H9 (cell line): Measurements from ENCODE around the gene RCOR3. TPM values are rescaled to one million over a fixed set of nuclear protein-coding genes. Genes with fewer than 3 reads are reported as not detected.

Source experiments
- DNase-seq: peaks from one replicate; pipeline ENCODE4 v3.0.0-alpha.2; 2017
- H2AFZ ChIP-seq: one replicate; pipeline ENCODE4 v1.6.1; 2013; ENCODE audit warnings: mild to moderate bottlenecking, low read length, control low read depth, moderate library complexity
- H2AK5ac ChIP-seq: 2 replicates; pipeline ENCODE4 v1.6.1; 2013; ENCODE audit warnings: low read length, control low read depth, mixed read lengths; ENCODE audit not compliant: insufficient read length
- H2BK120ac ChIP-seq: one replicate; pipeline ENCODE4 v1.6.1; 2013; ENCODE audit warnings: low read depth, mild to moderate bottlenecking, low read length, control low read depth, inconsistent platforms; ENCODE audit not compliant: poor library complexity, severe bottlenecking
- H2BK12ac ChIP-seq: 2 replicates; pipeline ENCODE4 v1.6.1; 2013; ENCODE audit warnings: low read length, control low read depth, mixed read lengths, low read depth; ENCODE audit not compliant: insufficient read length
- H2BK15ac ChIP-seq: 2 replicates; pipeline ENCODE4 v1.6.1; 2013; ENCODE audit warnings: low read depth, low read length, control low read depth
- H2BK20ac ChIP-seq: one replicate; pipeline ENCODE4 v1.6.1; 2013; ENCODE audit warnings: low read depth, mild to moderate bottlenecking, low read length, control low read depth, inconsistent platforms; ENCODE audit not compliant: poor library complexity, severe bottlenecking
- H2BK5ac ChIP-seq: 2 replicates; pipeline ENCODE4 v1.6.1; 2013; ENCODE audit warnings: low read length, control low read depth, mixed read lengths; ENCODE audit not compliant: insufficient read length
- H3K14ac ChIP-seq: 2 replicates; pipeline ENCODE4 v1.6.1; 2013; ENCODE audit warnings: low read length, control low read depth; ENCODE audit not compliant: insufficient read depth
- H3K18ac ChIP-seq: 2 replicates; pipeline ENCODE4 v1.6.1; 2013; ENCODE audit warnings: low read depth, mild to moderate bottlenecking, mixed read lengths, low read length, control low read depth; ENCODE audit not compliant: insufficient read length
- H3K23ac ChIP-seq: 2 replicates; pipeline ENCODE4 v1.6.1; 2013; ENCODE audit warnings: low read length, control low read depth, mixed read lengths, low read depth; ENCODE audit not compliant: insufficient read length
- H3K23me2 ChIP-seq: 2 replicates; pipeline ENCODE4 v1.6.1; 2013; ENCODE audit warnings: low read depth, mild to moderate bottlenecking, mixed read lengths, low read length, control low read depth; ENCODE audit not compliant: insufficient read length, poor library complexity, severe bottlenecking
- H3K27ac ChIP-seq: 2 replicates; pipeline ENCODE4 v1.5.1; 2013; ENCODE audit warnings: low read length, control low read depth, mixed read lengths, low read depth; ENCODE audit not compliant: insufficient read length
- H3K27me3 ChIP-seq: 2 replicates; pipeline ENCODE4 v1.6.1; 2013; ENCODE audit warnings: low read length, control low read depth, inconsistent platforms; ENCODE audit not compliant: insufficient read depth
- H3K4ac ChIP-seq: 2 replicates; pipeline ENCODE4 v1.6.1; 2013; ENCODE audit warnings: low read depth, mild to moderate bottlenecking, control low read depth, inconsistent platforms, low read length, moderate library complexity
- H3K4me1 ChIP-seq: 2 replicates; pipeline ENCODE4 v1.6.1; 2013; ENCODE audit warnings: low read length, control low read depth, inconsistent platforms; ENCODE audit not compliant: insufficient read depth
- H3K4me2 ChIP-seq: 2 replicates; pipeline ENCODE4 v1.6.1; 2013; ENCODE audit warnings: low read length, control low read depth, mixed read lengths; ENCODE audit not compliant: insufficient read length, insufficient read depth
- H3K56ac ChIP-seq: 2 replicates; pipeline ENCODE4 v1.6.1; 2013; ENCODE audit warnings: low read depth, mild to moderate bottlenecking, mixed read lengths, low read length, control low read depth; ENCODE audit not compliant: insufficient read length
- H3K79me1 ChIP-seq: 2 replicates; pipeline ENCODE4 v1.6.1; 2013; ENCODE audit warnings: low read depth, mild to moderate bottlenecking, moderate library complexity, low read length, control low read depth, inconsistent platforms; ENCODE audit not compliant: insufficient read depth, poor library complexity, severe bottlenecking
- H3K79me2 ChIP-seq: 2 replicates; pipeline ENCODE4 v1.6.1; 2013; ENCODE audit warnings: low read length, control low read depth, inconsistent platforms; ENCODE audit not compliant: insufficient read depth
- H3K9ac ChIP-seq: 2 replicates; pipeline ENCODE4 v1.6.1; 2013; ENCODE audit warnings: low read length, control low read depth, mixed read lengths; ENCODE audit not compliant: insufficient read length; ENCODE audit errors: extremely low read depth
- H3K9me3 ChIP-seq: one replicate; pipeline ENCODE4 v1.6.1; 2013; ENCODE audit warnings: low read depth, low read length, inconsistent platforms; ENCODE audit not compliant: control insufficient read depth
- H3T11ph ChIP-seq: one replicate; pipeline ENCODE4 v1.6.1; 2013; ENCODE audit warnings: mild to moderate bottlenecking, low read length, control low read depth, inconsistent platforms
- H4K20me1 ChIP-seq: one replicate; pipeline ENCODE4 v1.6.1; 2013; ENCODE audit not compliant: control insufficient read depth, insufficient read length, insufficient read depth
- H4K5ac ChIP-seq: 2 replicates; pipeline ENCODE4 v1.6.1; 2013; ENCODE audit warnings: low read depth, mild to moderate bottlenecking, mixed read lengths, low read length, control low read depth; ENCODE audit not compliant: insufficient read length
- H4K8ac ChIP-seq: replicated peaks from 2 replicates; pipeline ENCODE4 v1.6.1; 2013; ENCODE audit warnings: low read length, control low read depth, mixed read lengths, low read depth; ENCODE audit not compliant: insufficient read length
- H4K91ac ChIP-seq: 2 replicates; pipeline ENCODE4 v1.6.1; 2013; ENCODE audit warnings: low read depth, mild to moderate bottlenecking, moderate library complexity, mixed read lengths, low read length, control low read depth; ENCODE audit not compliant: insufficient read length
- H3K27ac Mint-ChIP-seq, 3 experiments: 2 replicates in 2 of 3; 3 replicates in 1 of 3; pipeline ENCODE4 v1.8.0; 2020 to 2021; ENCODE audit warnings: mixed read lengths in 3 of 3, mild to moderate bottlenecking in 1 of 3, moderate library complexity in 1 of 3
- H3K27me3 Mint-ChIP-seq: 2 replicates; pipeline ENCODE4 v1.8.0; 2021; ENCODE audit warnings: low read depth, mild to moderate bottlenecking, moderate library complexity, mixed read lengths
- H3K36me3 Mint-ChIP-seq, 3 experiments: 2 replicates in 2 of 3; 3 replicates in 1 of 3; pipeline ENCODE4 v1.8.0; 2020 to 2021; ENCODE audit warnings: low read depth in 3 of 3, mixed read lengths in 3 of 3; ENCODE audit not compliant: insufficient read depth in 1 of 3
- H3K4me1 Mint-ChIP-seq, 2 experiments: 2 replicates each; pipeline ENCODE4 v1.8.0; 2020; ENCODE audit warnings: mixed read lengths in 2 of 2
- H3K4me3 Mint-ChIP-seq, 2 experiments: 2 replicates in 1 of 2; 3 replicates in 1 of 2; pipeline ENCODE4 v1.8.0; 2020 to 2021; ENCODE audit warnings: mild to moderate bottlenecking in 2 of 2, mixed read lengths in 2 of 2, moderate library complexity in 1 of 2
- H3K9me3 Mint-ChIP-seq, 2 experiments: 2 replicates in 1 of 2; 3 replicates in 1 of 2; pipeline ENCODE4 v1.8.0; 2020; ENCODE audit warnings: mild to moderate bottlenecking in 2 of 2, mixed read lengths in 2 of 2, moderate library complexity in 1 of 2
- WGBS: extraction: QIAGEN DNeasy Blood & Tissue Kit; methylation state at CpG from one replicate; pipeline ENCODE4 v1.1.7; 2013; ENCODE audit warnings: missing lambda C conversion rate, low lambda C conversion rate, mixed read lengths; ENCODE audit not compliant: insufficient read length; ENCODE audit errors: extremely low coverage; 5-methylcytosine and 5-hydroxymethylcytosine counted together
- total RNA-seq: library from RNA; stranded (reverse); gene quantifications from 2 replicates; pipeline ENCODE4 v1.2.1, GENCODE V29; 2021
- TF ChIP-seq, protein P1 (sequence below): fragments of 200-600 bp; sonication (generic); conservative IDR thresholded peaks from 3 replicates; pipeline ENCODE4 v1.8.0; 2021; ENCODE audit warnings: antibody characterized with exemption, mild to moderate bottlenecking

Gene RCOR3
- total RNA-seq, 1 experiment from 2014 or later = 37.2 TPM

DNA sequence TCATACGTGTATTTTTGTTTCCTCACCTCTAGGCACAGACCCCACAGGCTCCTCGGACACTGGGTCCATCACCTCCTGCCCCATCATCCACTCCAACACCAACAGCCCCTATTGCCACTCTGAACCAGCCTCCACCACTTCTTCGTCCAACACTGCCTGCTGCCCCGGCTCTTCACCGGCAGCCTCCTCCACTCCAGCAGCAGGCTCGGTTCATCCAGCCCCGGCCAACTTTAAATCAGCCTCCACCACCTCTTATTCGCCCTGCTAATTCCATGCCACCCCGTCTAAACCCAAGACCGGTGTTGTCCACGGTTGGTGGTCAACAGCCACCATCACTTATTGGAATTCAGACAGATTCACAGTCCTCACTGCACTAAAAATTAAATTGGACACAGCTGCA lies 54.2 kb downstream of the RCOR3 start:
- H3K36me3 Mint-ChIP-seq = peaks cover 9 to 19% (median 17%) of the 10 kb centered on the region in 3 experiments; a peak in 6 of 7 replicates
- no peak overlapping the region for H2BK15ac ChIP-seq
- H3K79me1 ChIP-seq = no peaks in the 10 kb centered on the region
- H3K79me2 ChIP-seq = no peaks in the 10 kb centered on the region
- TF ChIP-seq, protein P1, sequence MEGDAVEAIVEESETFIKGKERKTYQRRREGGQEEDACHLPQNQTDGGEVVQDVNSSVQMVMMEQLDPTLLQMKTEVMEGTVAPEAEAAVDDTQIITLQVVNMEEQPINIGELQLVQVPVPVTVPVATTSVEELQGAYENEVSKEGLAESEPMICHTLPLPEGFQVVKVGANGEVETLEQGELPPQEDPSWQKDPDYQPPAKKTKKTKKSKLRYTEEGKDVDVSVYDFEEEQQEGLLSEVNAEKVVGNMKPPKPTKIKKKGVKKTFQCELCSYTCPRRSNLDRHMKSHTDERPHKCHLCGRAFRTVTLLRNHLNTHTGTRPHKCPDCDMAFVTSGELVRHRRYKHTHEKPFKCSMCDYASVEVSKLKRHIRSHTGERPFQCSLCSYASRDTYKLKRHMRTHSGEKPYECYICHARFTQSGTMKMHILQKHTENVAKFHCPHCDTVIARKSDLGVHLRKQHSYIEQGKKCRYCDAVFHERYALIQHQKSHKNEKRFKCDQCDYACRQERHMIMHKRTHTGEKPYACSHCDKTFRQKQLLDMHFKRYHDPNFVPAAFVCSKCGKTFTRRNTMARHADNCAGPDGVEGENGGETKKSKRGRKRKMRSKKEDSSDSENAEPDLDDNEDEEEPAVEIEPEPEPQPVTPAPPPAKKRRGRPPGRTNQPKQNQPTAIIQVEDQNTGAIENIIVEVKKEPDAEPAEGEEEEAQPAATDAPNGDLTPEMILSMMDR = no peak
- no peaks in the 10 kb centered on the region for H3K4me1 Mint-ChIP-seq
- no peak overlapping the region for H2BK120ac ChIP-seq
- no peaks in the 10 kb centered on the region for H3K23me2 ChIP-seq
- H2BK5ac ChIP-seq = no peak overlapping the region
- H3K27ac Mint-ChIP-seq = peak overlapping the region; percentile 7 to 50 (median 45); a peak in 4 of 7 replicates
- no peaks in the 10 kb centered on the region for H3K27me3 Mint-ChIP-seq
- no peak overlapping the region for H3T11ph ChIP-seq
- H3K56ac ChIP-seq = no peak overlapping the region
- no peak overlapping the region for H3K27ac ChIP-seq
- no peaks in the 10 kb centered on the region for H3K27me3 ChIP-seq
- no peak overlapping the region for H2BK12ac ChIP-seq
- no peak overlapping the region for H3K14ac ChIP-seq
- no CpG with 5 or more reads among the region's 11 CpGs for WGBS
- H2AFZ ChIP-seq = no peak overlapping the region
- DNase-seq = no peak
- H3K23ac ChIP-seq = no peak overlapping the region
- no peak overlapping the region for H2AK5ac ChIP-seq
- H3K9ac ChIP-seq = no peak overlapping the region
- H4K5ac ChIP-seq = no peak overlapping the region
- H4K20me1 ChIP-seq = no peaks in the 10 kb centered on the region
- H4K8ac ChIP-seq = no peak overlapping the region
- no peaks in the 10 kb centered on the region for H3K9me3 ChIP-seq
- no peak overlapping the region for H3K4me3 Mint-ChIP-seq
- H2BK20ac ChIP-seq = no peak overlapping the region
- no peak overlapping the region for H3K4me2 ChIP-seq
- no peaks in the 10 kb centered on the region for H3K4me1 ChIP-seq
- no peak overlapping the region for H3K4ac ChIP-seq
- no peaks in the 10 kb centered on the region for H3K9me3 Mint-ChIP-seq
- H4K91ac ChIP-seq = no peak overlapping the region
- no peak overlapping the region for H3K18ac ChIP-seq
